Stimulated activated CD4-positive, alpha-beta T cell treated with anti-CD3 and anti-CD28 coated beads, Interleukin-1b, Interleukin-23, amount 100 ng/mL, for 48 hours (primary cell): Measurements from ENCODE around the gene IPO4.

Source experiments
- DNase-seq: peaks from one replicate; pipeline ENCODE4 v3.0.0-alpha.2; 2020

Gene IPO4

GRCh38 chr14:24130717-24131548, 57.7 kb downstream of the IPO4 start:
- DNase-seq, result no peak

GRCh38 chr14:24130380-24130716, 58.3 kb downstream of the IPO4 start, which contains the start of gene FITM1:
Gene FITM1, plus strand, starts transcription at chr14:24130659. Its CDS starts 905 bp downstream, at chr14:24131564.
- no peak for DNase-seq
